GM12892 (cell line): ENCODE data around the gene FOSB.
"Not testable (repeated sequence)": the region's sequence is repeated elsewhere in the genome, so short reads cannot be mapped to it uniquely, and the experiment has no call there.

Source experiments
- DNase-seq: peaks from one replicate; pipeline ENCODE4 v3.0.0; 2011; ENCODE audit not compliant: insufficient read length
- FAIRE-seq: peaks from 2 replicates; lab custom pipeline; 2011; peaks lifted over from hg19 to GRCh38; lab: Jason Lieb, UNC
- POLR2A ChIP-seq: IDR thresholded peaks from 2 replicates; pipeline ENCODE4 v1.6.1; 2011; ENCODE audit warnings: low read depth, low read length, control low read depth
- POLR2AphosphoS5 ChIP-seq: IDR thresholded peaks from 2 replicates; pipeline ENCODE4 v1.6.1; 2011; ENCODE audit warnings: low read depth, low read length, control low read depth
- TAF1 ChIP-seq: IDR thresholded peaks from 2 replicates; pipeline ENCODE4 v1.6.1; 2011; ENCODE audit warnings: low read depth, mild to moderate bottlenecking, control low read depth, low read length, borderline replicate concordance

The FOSB gene

DNA sequence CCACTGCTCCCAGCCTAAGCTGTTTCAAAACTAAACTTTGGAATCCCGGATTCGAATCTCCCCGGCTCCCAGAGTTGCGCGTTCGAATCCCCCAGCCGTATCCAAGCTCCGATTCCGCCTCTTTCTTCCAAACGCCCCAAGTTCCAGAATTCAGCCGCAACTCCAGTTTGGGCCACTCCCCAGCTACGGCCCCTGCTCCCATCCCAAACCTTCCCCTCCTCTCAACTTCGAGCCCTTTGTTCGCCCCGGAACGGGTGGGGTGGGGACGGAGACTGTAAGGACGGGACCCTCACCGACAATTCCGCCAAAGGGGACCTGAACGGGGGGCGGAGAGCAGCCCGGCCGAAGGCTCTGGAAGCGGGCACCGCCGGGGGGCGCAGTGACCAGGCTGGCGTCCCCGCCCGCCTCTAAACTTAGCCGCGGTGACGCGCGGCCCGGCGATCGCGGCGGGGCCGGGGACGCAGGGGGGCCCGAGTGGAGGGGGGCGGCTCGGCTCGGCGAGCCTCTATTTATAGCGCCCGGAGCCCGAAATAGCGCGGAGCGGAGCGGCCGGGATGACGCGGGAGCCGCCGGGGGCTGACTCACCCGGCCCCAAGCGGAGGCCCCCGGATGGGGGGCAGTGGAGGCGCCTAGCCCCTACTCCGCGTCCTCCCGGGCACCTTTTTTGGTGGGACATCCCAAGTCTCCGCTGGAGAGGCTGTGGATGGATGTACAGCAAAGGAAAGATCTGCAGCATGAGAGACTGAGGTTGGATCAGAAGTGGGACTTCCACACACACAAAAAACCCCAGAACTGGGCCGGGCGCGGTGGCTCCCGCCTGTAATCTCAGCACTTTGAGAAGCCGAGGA, 39.2 kb upstream of the FOSB start:
- FAIRE-seq: peak; percentile 40
- DNase-seq: no peak
- TF ChIP-seq POLR2AphosphoS5: no peak
- no peak for TF ChIP-seq POLR2A
- TF ChIP-seq TAF1: no peak

DNA sequence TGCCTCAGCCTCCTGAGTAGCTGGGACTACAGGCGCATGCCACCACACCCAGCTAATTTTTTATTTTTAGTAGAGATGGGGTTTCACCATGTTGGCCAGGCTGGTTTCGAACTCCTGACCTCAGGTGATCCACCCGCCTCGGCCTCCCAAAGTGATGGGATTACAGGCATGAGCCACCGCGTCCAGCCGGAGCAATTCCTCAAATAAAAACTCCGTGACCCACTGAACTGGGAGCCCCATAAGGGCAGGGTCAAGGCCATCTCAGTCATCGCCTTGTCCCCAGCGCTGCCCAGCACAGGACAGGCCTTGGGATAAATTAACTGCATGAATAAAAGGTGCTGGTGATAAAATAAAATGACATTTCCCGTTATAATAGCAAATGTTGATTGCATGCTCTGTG, 37.9 kb upstream of the FOSB start:
- FAIRE-seq, DNase-seq: not testable (repeated sequence)

DNA sequence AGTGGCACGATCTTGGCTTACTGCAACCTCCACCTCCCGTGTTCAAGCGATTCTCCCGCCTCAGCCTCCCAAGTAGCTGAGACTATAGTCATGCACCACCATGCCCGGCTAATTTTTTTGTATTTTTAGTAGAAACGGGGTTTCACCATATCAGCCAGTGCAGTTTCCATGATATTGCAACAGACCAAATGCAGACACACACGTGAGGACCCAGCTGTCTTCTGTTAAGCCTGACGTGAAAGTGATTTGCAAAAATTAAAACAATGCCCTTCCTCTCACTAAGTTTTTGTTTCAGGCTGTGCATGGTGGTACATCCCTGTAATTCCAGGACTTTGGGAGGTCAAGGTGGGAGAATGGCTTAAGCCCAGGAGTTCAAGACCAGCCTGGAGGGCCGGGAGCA, 36.8 kb upstream of the FOSB start:
- not testable (repeated sequence) for DNase-seq
- FAIRE-seq: peak; percentile 42

DNA sequence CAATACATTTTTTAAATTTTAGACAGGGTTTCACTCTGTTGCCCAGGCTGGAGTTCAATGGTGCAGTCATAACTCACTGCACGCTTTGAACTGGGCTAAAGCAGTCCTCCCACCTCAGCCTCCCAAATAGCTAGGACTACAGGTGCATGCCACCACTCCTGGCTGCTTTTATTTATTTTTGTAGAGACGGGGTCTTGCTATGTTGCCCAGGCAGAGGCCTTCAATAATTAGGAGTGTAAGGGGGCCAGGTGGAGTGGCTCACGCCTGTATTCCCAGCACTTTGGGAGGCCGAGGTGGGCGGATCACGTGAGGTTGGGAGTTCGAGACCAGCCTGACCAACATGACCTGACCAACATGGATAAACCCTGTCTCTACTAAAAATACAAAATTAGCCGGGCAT, 35.3 kb upstream of the FOSB start:
- not testable (repeated sequence) for DNase-seq, FAIRE-seq

DNA sequence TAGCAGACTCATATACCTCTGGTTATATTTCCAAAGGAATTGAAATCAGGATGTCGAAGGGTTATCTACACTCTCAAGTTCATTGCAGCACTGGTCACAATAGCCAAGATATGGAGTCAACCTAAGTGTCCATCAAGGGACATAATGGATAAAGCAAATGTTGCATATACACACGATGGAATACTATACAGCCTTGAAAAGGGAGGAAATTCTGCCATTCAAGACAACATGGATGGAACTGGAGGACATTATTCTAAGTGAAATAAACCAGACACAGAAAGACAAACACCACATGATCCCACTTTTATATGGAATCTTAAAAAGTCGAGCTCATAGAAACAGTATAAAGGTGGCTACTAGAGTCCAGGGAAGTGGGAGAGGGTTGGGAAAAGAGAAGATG, 30.5 kb upstream of the FOSB start:
- TF ChIP-seq POLR2AphosphoS5 (no peak), TAF1 (no peak), POLR2A (no peak)
- no peak for FAIRE-seq
- no peak for DNase-seq

DNA sequence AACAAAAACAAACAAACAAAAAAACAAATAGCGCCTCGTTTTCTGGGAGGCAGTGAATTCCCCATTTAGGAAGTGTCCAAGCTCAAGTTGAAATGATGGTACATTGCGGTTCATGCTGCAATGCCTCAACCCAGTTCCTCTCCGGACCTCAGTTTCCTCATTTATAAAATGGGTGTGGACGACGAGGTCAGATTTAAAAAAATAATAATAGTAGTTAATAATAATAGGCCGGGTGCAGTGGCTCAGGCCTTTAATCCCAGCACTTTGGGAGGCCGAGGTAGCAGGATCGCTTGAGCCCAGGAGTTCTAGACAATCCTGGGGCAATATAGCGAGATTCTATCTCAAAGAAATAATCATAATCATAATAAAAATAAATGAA, 28.6 kb upstream of the FOSB start:
- TF ChIP-seq POLR2AphosphoS5 (no peak), POLR2A (no peak), TAF1 (no peak)

DNA sequence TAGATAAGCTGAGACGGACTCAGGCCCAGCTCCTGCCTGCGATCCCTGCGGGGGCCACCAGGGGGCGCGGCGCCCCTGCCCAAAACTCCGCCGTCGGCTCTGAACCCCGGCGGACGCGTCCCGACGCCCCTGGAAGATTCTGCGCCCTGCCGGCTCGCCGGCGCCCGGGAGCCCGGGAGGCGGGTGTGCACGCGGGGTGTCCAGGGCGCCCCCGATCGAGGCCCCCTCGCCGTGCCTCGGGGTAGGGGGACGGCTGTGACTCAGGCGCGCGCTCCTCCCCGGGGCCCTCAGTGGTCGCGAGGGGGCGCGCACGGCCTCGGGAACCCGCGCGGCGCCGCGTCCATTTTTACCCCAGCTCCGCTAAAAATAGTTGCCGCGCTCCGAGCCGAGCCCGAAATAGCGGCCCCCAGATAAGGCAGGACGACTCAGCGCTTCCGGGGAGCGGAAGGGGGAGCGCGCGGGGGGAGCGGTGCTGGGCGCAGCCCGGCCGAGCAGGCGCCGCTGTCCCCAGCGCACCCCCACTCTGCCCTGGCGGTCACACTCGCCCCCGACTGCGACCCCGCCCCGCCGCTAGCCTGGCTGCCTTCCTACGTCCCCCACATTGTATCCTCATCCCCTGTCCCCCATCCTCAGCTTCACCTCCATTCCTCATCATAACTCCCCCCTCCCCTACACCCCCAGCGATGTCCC, 28.1 kb upstream of the FOSB start:
- DNase-seq (peak; percentile 86), FAIRE-seq (peak; percentile 90)

More for the DNA sequence above, 28.6 kb upstream of the FOSB start:
- no peak for FAIRE-seq
- no peak for DNase-seq

DNA sequence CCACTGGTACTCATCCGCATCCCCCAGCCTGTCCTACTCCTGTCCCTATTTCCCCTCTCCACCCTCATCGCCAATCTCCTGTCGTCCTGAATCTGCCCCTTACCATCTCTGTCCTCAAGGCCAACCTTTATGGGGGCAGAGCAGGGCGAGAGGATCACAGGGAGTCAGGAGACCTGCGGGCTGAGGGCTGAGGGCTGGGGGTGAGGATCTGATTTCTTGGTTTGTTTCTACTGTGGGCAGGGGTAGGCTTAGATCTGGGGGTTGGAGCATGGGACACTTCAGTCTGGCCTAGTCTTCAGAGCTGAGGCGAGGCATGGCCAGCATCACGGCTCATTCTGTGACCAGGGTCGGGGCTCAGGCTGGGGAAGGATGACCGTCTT, 27.5 kb upstream of the FOSB start:
- TF ChIP-seq POLR2AphosphoS5 (no peak), TAF1 (no peak), POLR2A (no peak)
- DNase-seq: no peak
- FAIRE-seq: no peak

More for the DNA sequence above, 28.1 kb upstream of the FOSB start:
- TF ChIP-seq POLR2AphosphoS5 (no peak), TAF1 (no peak), POLR2A (no peak; the same call in 1 of the 2 replicates)

DNA sequence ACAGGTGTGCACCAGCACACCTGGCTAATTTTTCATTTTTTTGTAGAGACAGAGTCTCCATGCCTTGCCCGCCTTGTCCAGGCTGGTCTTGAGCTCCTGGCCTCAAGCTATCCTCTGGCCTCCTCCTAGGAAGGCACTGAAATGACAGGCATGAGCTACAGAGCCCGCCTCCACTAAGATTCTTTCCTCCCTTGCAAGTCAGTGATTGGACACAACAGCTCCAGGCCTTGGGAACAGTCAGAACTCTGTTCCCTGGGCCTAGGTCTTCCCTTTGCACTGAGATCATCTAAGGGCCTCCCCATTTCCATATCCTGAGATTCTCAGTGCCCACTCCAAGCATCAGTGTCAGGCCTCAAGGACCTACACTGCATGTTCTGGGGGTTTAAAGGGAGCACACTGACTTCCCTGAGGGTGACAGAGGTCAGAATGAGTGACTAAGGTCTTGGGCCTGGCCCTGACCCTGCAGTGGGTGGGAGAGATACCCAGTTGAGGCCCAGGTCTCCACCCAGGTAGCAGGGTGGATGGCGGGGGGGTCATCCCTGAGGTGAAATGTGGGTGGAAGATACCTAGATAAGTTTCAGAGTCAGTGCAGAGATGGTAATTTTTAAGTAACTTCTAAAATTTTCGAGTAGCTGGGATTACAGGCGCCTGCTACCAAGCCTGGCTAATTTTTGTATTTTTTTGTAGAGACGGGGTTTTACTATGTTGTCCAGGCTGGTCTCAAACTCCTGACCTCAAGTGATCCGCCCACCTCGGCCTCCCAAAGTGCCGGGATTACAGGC, 26.7 kb upstream of the FOSB start:
- FAIRE-seq (no peak), DNase-seq (no peak)
- TF ChIP-seq POLR2A: no peak
- no peak for TF ChIP-seq POLR2AphosphoS5
- no peak for TF ChIP-seq TAF1

DNA sequence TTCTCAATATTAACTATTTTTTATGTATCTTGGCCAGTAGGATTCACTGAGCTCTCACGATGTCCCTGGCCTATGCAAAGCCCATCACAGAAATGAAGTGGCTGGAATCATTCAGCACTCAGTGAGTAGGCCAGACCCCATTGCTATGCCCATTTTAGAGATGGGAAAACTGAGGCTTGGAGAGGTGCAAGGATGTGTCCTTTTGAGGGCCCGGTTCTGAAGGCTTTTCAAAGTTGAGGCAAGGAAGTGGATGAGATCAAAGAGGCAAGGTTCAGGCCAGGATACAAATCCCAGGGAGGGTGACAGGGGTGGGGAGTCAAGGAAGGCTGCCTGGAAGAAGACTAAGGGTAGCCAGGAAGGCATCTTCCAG, 25.4 kb upstream of the FOSB start:
- FAIRE-seq (no peak), DNase-seq (no peak)
- TF ChIP-seq TAF1 (no peak), POLR2AphosphoS5 (no peak), POLR2A (no peak)

DNA sequence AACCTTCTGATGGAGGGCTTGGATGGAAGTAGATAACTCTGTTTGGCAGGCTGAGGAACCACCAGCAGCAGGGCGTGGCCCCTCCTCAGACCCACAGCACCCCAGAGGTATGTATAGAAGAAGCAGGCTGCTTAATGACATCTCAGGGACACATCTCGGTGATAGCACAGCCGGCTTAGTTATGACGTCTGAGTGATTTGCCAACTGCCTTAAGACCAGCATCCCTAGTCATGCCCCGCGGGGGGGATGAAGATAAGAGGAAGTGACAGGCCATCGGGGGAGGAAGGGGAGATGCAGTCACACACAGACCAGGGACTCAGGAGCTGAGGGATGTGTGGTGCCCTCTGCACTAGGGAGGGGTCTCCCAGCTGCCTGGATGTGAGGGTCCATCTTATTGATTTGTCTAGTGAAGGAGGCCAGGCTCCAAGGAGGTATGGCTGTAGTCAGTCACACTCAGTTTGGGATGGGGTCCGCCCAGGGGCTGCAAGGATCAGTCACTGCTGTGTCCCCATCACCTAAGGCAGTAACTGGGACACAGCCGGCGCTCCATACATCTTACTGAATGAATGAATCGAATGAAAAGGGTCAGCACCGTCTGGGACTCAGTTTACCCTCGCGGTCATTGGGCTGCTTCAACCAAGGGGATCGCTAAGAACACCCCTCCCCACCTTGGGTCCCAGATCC, 24.9 kb upstream of the FOSB start:
- DNase-seq (no peak), FAIRE-seq (peak; percentile 17)
- TF ChIP-seq POLR2A (no peak), POLR2AphosphoS5 (no peak), TAF1 (no peak)
